HepG2 (cell line): ENCODE results near the gene ZNF367. TPM values are rescaled to one million over a fixed set of nuclear protein-coding genes. Genes with fewer than 3 reads are reported as not detected.

Source experiments
- AFF4 ChIP-seq: sonication (generic); formaldehyde crosslinking; IDR thresholded peaks from 2 replicates; pipeline ENCODE4 v1.4.0; 2020; ENCODE audit warnings: missing genetic modification reagents
- FIP1L1 ChIP-seq: fragments of 200-400 bp; formaldehyde crosslinking; IDR thresholded peaks from 2 replicates; pipeline ENCODE4 v1.6.1; 2018; ENCODE audit warnings: low read depth, mild to moderate bottlenecking, low read length, moderate library complexity, borderline replicate concordance; ENCODE audit not compliant: insufficient read depth
- HNF1B ChIP-seq: sonication (generic); formaldehyde crosslinking; IDR thresholded peaks from 2 replicates; pipeline ENCODE4 v1.5.1; 2020; ENCODE audit warnings: mild to moderate bottlenecking, moderate library complexity, missing genetic modification reagents
- KLF9 ChIP-seq: IDR thresholded peaks from 2 replicates; pipeline ENCODE4 v1.6.1; 2016; ENCODE audit warnings: low read depth
- MTF1 ChIP-seq: sonication (generic); formaldehyde crosslinking; IDR thresholded peaks from 2 replicates; pipeline ENCODE4 v1.5.0; 2020; ENCODE audit warnings: missing genetic modification reagents
- MXD4 ChIP-seq: IDR thresholded peaks from 2 replicates; pipeline ENCODE4 v1.6.1; 2016; ENCODE audit warnings: mild to moderate bottlenecking, missing biosample characterization, missing genetic modification reagents
- NCOA2 ChIP-seq: sonication (generic); formaldehyde crosslinking; IDR thresholded peaks from 2 replicates; pipeline ENCODE4 v1.8.0; 2022; ENCODE audit warnings: inconsistent platforms
- SIX4 ChIP-seq: sonication (generic); formaldehyde crosslinking; IDR thresholded peaks from 2 replicates; pipeline ENCODE4 v1.4.0; 2020; ENCODE audit warnings: missing genetic modification reagents
- TOE1 ChIP-seq: sonication (generic); formaldehyde crosslinking; IDR thresholded peaks from 2 replicates; pipeline ENCODE4 v1.4.0; 2020; ENCODE audit warnings: mild to moderate bottlenecking, missing genetic modification reagents
- ZBTB4 ChIP-seq: sonication (generic); formaldehyde crosslinking; IDR thresholded peaks from 2 replicates; pipeline ENCODE4 v1.4.0; 2020; ENCODE audit warnings: missing genetic modification reagents, mild to moderate bottlenecking, borderline replicate concordance
- ZFP1 ChIP-seq: IDR thresholded peaks from 2 replicates; pipeline ENCODE4 v1.6.1; 2016
- ZNF160 ChIP-seq: sonication (generic); formaldehyde crosslinking; IDR thresholded peaks from 2 replicates; pipeline ENCODE4 v1.8.0; 2022; ENCODE audit warnings: mild to moderate bottlenecking, inconsistent platforms, missing genetic modification reagents
- ZNF841 ChIP-seq: sonication (generic); formaldehyde crosslinking; IDR thresholded peaks from 2 replicates; pipeline ENCODE4 v1.8.1; 2023; ENCODE audit warnings: missing genetic modification reagents, borderline replicate concordance
- ZNF850 ChIP-seq: sonication (generic); formaldehyde crosslinking; conservative IDR thresholded peaks from 2 replicates; pipeline ENCODE4 v1.9.0; 2021; ENCODE audit warnings: mild to moderate bottlenecking, missing genetic modification reagents
- polyA plus RNA-seq, 8 experiments: library from polyadenylated mRNA; depleted of rRNA in 3 of 8; stranded (reverse) in 7 of 8; unstranded in 1 of 8; fragments of >200 nt; fragmentation: Illumina TruSeq in 4 of 8; extraction: Trizol in 4 of 8; gene quantifications; 2 replicates each; pipeline versions ENCODE4 v1.2.1 to v1.2.3, GENCODE V29; 2011 to 2016; ENCODE audit warnings: low read depth in 4 of 8, missing spikeins in 1 of 8, mixed read lengths in 1 of 8; ENCODE audit not compliant: insufficient read depth in 1 of 8
- total RNA-seq, 5 experiments: library from RNA; depleted of rRNA; stranded (reverse); fragments of >200 nt; fragmentation: Illumina TruSeq; extraction: Trizol; gene quantifications; 2 replicates each; pipeline ENCODE4 v1.2.3, GENCODE V29; 2016; ENCODE audit warnings: low read depth in 1 of 5
- TF ChIP-seq, protein P1 (sequence below): IDR thresholded peaks from 2 replicates; pipeline ENCODE4 v1.6.1; 2016; ENCODE audit warnings: mild to moderate bottlenecking

The ZNF367 gene
- total and polyA plus RNA-seq, 2 of the 13 experiments (the other 11 are each of a cell fraction or from before 2014, with no cell fraction given) = 2.9 to 7.7 TPM

GRCh38 chr9:96436456-96437126, 18.4 kb upstream of the ZNF367 start (continued):
- TF ChIP-seq ZNF841 (CRISPR knock-in tag) (0 out of 2 replicates have a peak, but pooled peaks have one; percentile 33), NCOA2 (CRISPR knock-in tag) (peak; percentile 80), TOE1 (CRISPR knock-in tag) (no peak), KLF9 (CRISPR knock-in tag) (peak; percentile 68), AFF4 (CRISPR knock-in tag) (no peak), FIP1L1 (no peak), MXD4 (CRISPR knock-in tag) (peak; percentile 94), HNF1B (CRISPR knock-in tag) (peak; percentile 91), ZFP1 (CRISPR knock-in tag) (0 out of 2 replicates have a peak, but pooled peaks have one; percentile 24), ZBTB4 (CRISPR knock-in tag) (0 out of 2 replicates have a peak, but pooled peaks have one; percentile 62), MTF1 (CRISPR knock-in tag) (0 out of 2 replicates have a peak, but pooled peaks have one; percentile 33), ZNF160 (peak; percentile 73; the same call in 1 of the 2 replicates), SIX4 (CRISPR knock-in tag) (peak; percentile 57; the same call in 1 of the 2 replicates), ZNF850 (CRISPR knock-in tag) (no peak)
- TF ChIP-seq, protein P1, sequence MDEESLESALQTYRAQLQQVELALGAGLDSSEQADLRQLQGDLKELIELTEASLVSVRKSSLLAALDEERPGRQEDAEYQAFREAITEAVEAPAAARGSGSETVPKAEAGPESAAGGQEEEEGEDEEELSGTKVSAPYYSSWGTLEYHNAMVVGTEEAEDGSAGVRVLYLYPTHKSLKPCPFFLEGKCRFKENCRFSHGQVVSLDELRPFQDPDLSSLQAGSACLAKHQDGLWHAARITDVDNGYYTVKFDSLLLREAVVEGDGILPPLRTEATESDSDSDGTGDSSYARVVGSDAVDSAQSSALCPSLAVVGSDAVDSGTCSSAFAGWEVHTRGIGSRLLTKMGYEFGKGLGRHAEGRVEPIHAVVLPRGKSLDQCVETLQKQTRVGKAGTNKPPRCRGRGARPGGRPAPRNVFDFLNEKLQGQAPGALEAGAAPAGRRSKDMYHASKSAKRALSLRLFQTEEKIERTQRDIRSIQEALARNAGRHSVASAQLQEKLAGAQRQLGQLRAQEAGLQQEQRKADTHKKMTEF (CRISPR knock-in tag) = peak; percentile 83
